ENCODE data around the gene CD99L2. TPM values are rescaled to one million over a fixed set of nuclear protein-coding genes. Genes with fewer than 3 reads are reported as not detected.

Gene CD99L2
- total and polyA plus RNA-seq, 10 of the 15 experiments (the other 5 are each of a cell fraction or from before 2014, with no cell fraction given) = 1.1 to 22.9 (median 13.0) TPM

DNA sequence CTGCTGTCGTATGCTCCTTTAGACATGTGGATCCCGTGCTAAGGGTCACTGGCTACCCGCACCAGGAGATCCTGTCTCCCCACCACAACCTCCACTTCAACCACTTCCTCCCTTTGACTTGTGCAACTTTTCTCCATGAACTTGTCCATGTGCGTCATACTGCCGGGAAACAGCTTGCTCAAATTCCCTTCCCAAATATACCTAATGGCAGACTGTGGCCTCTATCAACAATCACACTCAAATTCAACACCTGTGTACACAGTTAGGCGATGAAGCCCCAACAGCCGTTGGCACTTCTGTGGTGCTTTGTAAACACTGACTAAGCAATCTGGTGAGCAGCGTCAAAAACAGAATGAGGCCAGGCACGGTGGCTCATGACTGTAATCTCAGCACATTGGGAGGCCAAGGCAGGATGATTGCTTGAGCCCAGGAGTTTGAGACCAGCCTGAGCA is 49.5 kb downstream of the CD99L2 start (continued):
- no peak for TF ChIP-seq EGR1 (IDR thresholded peaks at IDR 0.05; ENCODE audit: borderline replicate concordance in 1 of 2, low read depth in 2 of 2, low read length in 2 of 2)

DNA sequence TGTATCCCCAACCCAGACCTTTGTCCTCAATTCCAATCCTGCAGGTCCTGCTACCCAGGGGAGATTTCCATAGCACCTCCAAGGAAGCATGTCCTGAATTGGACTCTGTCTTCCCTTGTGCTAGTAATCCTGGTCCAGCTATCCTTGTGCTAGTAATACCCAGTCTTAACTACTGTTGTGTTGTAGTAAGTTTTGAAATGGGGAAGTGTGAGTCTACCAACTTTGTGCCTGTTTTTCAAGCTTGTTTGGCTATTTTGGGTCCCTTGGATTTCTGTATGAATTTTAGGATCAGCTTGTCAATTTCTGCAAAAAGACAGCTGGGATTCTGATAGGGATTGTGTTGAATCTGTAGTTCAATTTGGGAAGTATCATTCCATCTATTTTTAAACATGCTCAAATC is 51.4 kb downstream of the CD99L2 start:
- H3K4me2 ChIP-seq (ENCODE audit: control insufficient read depth, insufficient read depth) = no peak overlapping the region
- BruUV-seq (replicated peaks) = no TSS peak
- no peak overlapping the region for H3K9ac ChIP-seq (ENCODE audit: control insufficient read depth, insufficient read depth, low read length)
- ChIA-PET RAD21 (ENCODE audit: unreplicated experiment) (no interaction called here), SMC1A (ENCODE audit: uncharacterized antibody, unreplicated experiment) (no interaction called here), CTCF (no interaction called here), POLR2A (no interaction called here)
- in situ Hi-C loops (cut with MboI) (no loop called here), intact Hi-C loops (cut with micrococcal nuclease; ENCODE audit: unreplicated experiment) (no loop called here)
- H3K4me1 ChIP-seq (ENCODE audit: control insufficient read depth, insufficient read depth, low read length) = peaks cover 5% of the 10 kb centered on the region
- no peaks in the 10 kb centered on the region for H3K36me3 ChIP-seq (ENCODE audit: control insufficient read depth in 2 of 2, insufficient read depth in 2 of 2, low read length in 1 of 2)
- no peaks in the 10 kb centered on the region; the same call in 1 of the 2 replicates for H3K79me2 ChIP-seq (ENCODE audit: control insufficient read depth, insufficient read depth, low read length)
- DNase-seq (ENCODE audit: low read depth, low spot score) (no peak), FAIRE-seq (no peak), ATAC-seq (no peak)
- H3K27ac ChIP-seq (ENCODE audit: control insufficient read depth, insufficient read depth) = no peak overlapping the region
- TF ChIP-seq CREB1 (IDR thresholded peaks at IDR 0.05; ENCODE audit: low read depth) = no peak
- peak; percentile 34 for TF ChIP-seq SPI1 (IDR thresholded peaks at IDR 0.05; ENCODE audit: borderline replicate concordance, insufficient read depth, low read depth, low read length)
- H4K20me1 ChIP-seq (ENCODE audit: control insufficient read depth, insufficient read depth) = no peaks in the 10 kb centered on the region
- no peak overlapping the region for H3K4me3 ChIP-seq
- H3K9me3 ChIP-seq (replicated peaks; ENCODE audit: control insufficient read depth, insufficient read depth, low read length) = no peaks in the 10 kb centered on the region
- no peaks in the 10 kb centered on the region for H3K27me3 ChIP-seq (replicated peaks in 1 of 2; ENCODE audit: control insufficient read depth in 2 of 2, insufficient read depth in 2 of 2, low read length in 1 of 2)
- no peak overlapping the region for H2AFZ ChIP-seq (ENCODE audit: control insufficient read depth, low read depth, low read length)

DNA sequence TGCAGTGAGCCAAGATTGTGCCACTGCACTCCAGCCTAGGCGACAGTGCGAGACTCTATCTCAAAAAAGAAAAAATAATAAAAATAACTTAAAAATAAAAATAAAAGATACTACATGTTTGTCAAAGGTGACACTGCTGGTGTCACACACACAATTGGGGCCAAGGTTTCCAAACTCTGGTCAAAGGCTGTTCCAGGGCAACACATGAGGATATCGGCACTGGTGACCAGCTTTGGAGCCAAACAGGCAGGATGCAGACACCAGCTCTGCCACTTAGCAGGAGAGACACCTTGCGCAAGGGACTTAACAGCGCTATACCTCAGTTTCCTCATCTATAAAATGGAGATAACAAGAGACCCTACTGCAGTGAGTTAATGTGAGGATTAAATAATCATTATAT is 52.3 kb downstream of the CD99L2 start:
- no peaks in the 10 kb centered on the region for H3K36me3 ChIP-seq (ENCODE audit: control insufficient read depth in 2 of 2, insufficient read depth in 2 of 2, low read length in 1 of 2)
- BruUV-seq (replicated peaks) = no TSS peak
- POLR2A ChIA-PET = no interaction called here
- no peaks in the 10 kb centered on the region for H3K27me3 ChIP-seq (replicated peaks in 1 of 2; ENCODE audit: control insufficient read depth in 2 of 2, insufficient read depth in 2 of 2, low read length in 1 of 2)
- no peak overlapping the region for H2AFZ ChIP-seq (ENCODE audit: control insufficient read depth, low read depth, low read length)
- no peak for ATAC-seq
- SMC1A ChIA-PET (ENCODE audit: uncharacterized antibody, unreplicated experiment) = no interaction called here
- DNase-seq (ENCODE audit: low read depth, low spot score) = no peak
- H3K27ac ChIP-seq (ENCODE audit: control insufficient read depth, insufficient read depth) = no peak overlapping the region
- FAIRE-seq = no peak
- 79% methylated on average over 5 of the region's 5 CpGs for WGBS (ENCODE audit: insufficient coverage, insufficient replicate concordance, low lambda C conversion rate, missing lambda C conversion rate)
- H3K4me1 ChIP-seq (ENCODE audit: control insufficient read depth, insufficient read depth, low read length) = peaks cover 5% of the 10 kb centered on the region
- H3K79me2 ChIP-seq (ENCODE audit: control insufficient read depth, insufficient read depth, low read length) = no peaks in the 10 kb centered on the region; the same call in 1 of the 2 replicates
- no peak overlapping the region for H3K4me3 ChIP-seq
- in situ Hi-C loops (cut with MboI) = no loop called here
- intact Hi-C loops (cut with micrococcal nuclease; ENCODE audit: unreplicated experiment) = no loop called here
- CTCF ChIA-PET = no interaction called here
- H3K4me2 ChIP-seq (ENCODE audit: control insufficient read depth, insufficient read depth) = no peak overlapping the region
- no peak for TF ChIP-seq BCL11A (IDR thresholded peaks at IDR 0.05; ENCODE audit: low read depth, low read length)
- TF ChIP-seq BACH1 (IDR thresholded peaks at IDR 0.05; ENCODE audit: borderline replicate concordance) = no peak
- RAD21 ChIA-PET (ENCODE audit: unreplicated experiment) = no interaction called here
- H4K20me1 ChIP-seq (ENCODE audit: control insufficient read depth, insufficient read depth) = no peaks in the 10 kb centered on the region
- no peak overlapping the region for H3K9ac ChIP-seq (ENCODE audit: control insufficient read depth, insufficient read depth, low read length)
- no peaks in the 10 kb centered on the region for H3K9me3 ChIP-seq (replicated peaks; ENCODE audit: control insufficient read depth, insufficient read depth, low read length)

Data from GM12878 (cell line).